Measurements from ENCODE around the gene SDF2L1. TPM values are rescaled to one million over a fixed set of nuclear protein-coding genes. Genes with fewer than 3 reads are reported as not detected.

Gene SDF2L1
- total RNA-seq, 1 donor from 2014 or later: 24.0 TPM

DNA sequence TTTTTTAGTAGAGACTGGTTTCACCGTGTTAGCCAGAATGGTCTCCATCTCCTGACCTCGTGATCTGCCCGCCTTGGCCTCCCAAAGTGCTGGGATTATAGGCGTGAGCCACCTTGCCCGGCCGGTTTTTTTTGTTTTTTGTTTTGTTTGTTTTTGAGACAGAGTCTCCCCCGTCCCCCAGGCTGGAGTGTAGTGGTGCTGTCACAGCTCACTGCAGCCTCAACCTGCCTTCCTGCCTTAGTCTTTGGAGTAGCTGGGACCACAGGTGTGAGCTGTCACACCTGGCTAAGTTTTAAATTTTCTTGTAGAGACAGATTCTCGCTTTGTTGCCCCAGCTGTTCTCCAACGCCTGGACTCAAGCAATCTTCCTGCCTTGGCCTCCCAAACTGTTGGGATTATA is 26.9 kb downstream of the SDF2L1 start:
- Mint-ChIP-seq H3K4me3 (ENCODE audit: unreplicated experiment) (no peak overlapping the region), H3K9me3 (ENCODE audit: unreplicated experiment) (peaks cover 16% of the 10 kb centered on the region), H3K36me3 (ENCODE audit: unreplicated experiment) (peaks cover 6% of the 10 kb centered on the region), H3K27me3 (ENCODE audit: unreplicated experiment) (peaks cover 10% of the 10 kb centered on the region), H3K27ac (ENCODE audit: unreplicated experiment) (no peak overlapping the region), H3K4me1 (ENCODE audit: low read depth, unreplicated experiment) (peaks cover 11% of the 10 kb centered on the region)
- DNase-seq: no peak
- TF ChIP-seq, protein P1, sequence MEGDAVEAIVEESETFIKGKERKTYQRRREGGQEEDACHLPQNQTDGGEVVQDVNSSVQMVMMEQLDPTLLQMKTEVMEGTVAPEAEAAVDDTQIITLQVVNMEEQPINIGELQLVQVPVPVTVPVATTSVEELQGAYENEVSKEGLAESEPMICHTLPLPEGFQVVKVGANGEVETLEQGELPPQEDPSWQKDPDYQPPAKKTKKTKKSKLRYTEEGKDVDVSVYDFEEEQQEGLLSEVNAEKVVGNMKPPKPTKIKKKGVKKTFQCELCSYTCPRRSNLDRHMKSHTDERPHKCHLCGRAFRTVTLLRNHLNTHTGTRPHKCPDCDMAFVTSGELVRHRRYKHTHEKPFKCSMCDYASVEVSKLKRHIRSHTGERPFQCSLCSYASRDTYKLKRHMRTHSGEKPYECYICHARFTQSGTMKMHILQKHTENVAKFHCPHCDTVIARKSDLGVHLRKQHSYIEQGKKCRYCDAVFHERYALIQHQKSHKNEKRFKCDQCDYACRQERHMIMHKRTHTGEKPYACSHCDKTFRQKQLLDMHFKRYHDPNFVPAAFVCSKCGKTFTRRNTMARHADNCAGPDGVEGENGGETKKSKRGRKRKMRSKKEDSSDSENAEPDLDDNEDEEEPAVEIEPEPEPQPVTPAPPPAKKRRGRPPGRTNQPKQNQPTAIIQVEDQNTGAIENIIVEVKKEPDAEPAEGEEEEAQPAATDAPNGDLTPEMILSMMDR (IDR thresholded peaks at IDR 0.05; ENCODE audit: partially characterized antibody, unreplicated experiment): no peak

DNA sequence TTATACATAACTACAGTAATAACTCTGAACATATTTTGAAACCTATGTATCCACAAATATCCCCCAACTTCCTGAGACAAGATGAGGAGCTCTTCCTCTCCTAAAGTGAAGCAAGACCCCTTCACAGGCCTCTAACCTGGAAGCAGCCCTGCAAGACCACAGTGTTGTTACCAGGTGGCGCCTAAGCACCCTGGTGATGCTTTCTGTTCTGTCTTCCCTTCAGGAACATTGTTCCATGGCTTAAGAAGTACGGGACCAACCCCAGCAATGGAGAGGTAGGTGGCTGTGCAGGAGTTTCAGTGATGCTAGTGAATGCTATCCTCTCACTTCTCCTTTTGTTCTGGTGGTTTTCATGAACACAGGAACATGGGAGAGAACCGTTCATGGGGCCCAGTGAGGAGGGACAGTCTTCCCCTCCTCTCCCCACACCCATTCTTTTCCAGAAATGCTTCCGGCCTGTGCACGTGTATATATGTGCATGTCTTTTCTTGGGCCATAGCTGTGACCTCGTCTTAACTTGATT is 30.1 kb downstream of the SDF2L1 start:
- TF ChIP-seq, protein P1 (IDR thresholded peaks at IDR 0.05; ENCODE audit: partially characterized antibody, unreplicated experiment): no peak
- DNase-seq: no peak
- Mint-ChIP-seq H3K27ac (ENCODE audit: unreplicated experiment) (no peak overlapping the region), H3K36me3 (ENCODE audit: unreplicated experiment) (peaks cover 6% of the 10 kb centered on the region), H3K4me3 (ENCODE audit: unreplicated experiment) (no peak overlapping the region), H3K27me3 (ENCODE audit: unreplicated experiment) (peaks cover 8% of the 10 kb centered on the region), H3K4me1 (ENCODE audit: low read depth, unreplicated experiment) (peaks cover 15% of the 10 kb centered on the region), H3K9me3 (ENCODE audit: unreplicated experiment) (peaks cover 10% of the 10 kb centered on the region)

DNA sequence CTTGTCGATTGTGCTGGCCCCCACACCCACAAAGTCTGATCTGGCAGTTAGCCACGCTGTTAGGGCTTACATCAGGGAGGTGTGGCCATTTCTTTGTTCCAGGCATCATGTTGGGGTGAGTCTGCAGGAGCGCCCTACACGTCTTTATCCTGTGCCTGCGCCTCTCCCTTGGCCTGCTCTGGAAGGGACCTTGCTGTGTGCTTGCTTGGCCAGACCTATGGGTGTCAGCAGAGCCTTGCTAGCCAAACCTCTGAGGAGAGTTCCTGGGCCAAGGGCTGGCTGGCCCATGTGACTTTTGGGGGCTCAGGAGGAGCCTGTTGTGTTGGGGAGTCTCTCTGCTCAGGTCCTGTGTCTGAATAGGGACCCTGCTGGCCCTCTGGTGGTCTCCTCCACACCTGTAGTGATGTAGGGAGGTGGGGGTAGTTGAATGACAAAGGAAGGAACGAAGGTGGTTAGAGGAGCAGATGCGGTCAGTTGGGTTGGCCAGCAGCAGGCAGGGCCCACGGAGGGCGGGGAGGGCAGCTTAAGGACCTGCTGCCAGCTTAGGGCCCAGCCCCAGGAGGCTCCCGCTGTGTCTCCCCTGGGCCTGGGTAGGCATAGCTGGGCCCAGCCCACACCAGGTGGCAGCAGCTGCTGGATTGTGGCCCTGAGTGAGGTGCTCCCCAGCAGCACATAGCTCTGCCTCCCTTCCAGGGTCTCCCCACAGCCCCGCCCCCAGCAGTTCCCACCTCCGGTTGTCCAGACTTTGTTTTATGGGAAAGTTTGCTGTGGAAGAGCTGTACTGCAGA is 31.6 kb downstream of the SDF2L1 start:
- Mint-ChIP-seq H3K9me3 (ENCODE audit: unreplicated experiment) (peaks cover 11% of the 10 kb centered on the region), H3K27me3 (ENCODE audit: unreplicated experiment) (peaks cover 10% of the 10 kb centered on the region), H3K4me1 (ENCODE audit: low read depth, unreplicated experiment) (peaks cover 15% of the 10 kb centered on the region), H3K4me3 (ENCODE audit: unreplicated experiment) (no peak overlapping the region), H3K27ac (ENCODE audit: unreplicated experiment) (no peak overlapping the region), H3K36me3 (ENCODE audit: unreplicated experiment) (peaks cover 10% of the 10 kb centered on the region)
- no peak for DNase-seq
- TF ChIP-seq, protein P1 (IDR thresholded peaks at IDR 0.05; ENCODE audit: partially characterized antibody, unreplicated experiment): no peak

DNA sequence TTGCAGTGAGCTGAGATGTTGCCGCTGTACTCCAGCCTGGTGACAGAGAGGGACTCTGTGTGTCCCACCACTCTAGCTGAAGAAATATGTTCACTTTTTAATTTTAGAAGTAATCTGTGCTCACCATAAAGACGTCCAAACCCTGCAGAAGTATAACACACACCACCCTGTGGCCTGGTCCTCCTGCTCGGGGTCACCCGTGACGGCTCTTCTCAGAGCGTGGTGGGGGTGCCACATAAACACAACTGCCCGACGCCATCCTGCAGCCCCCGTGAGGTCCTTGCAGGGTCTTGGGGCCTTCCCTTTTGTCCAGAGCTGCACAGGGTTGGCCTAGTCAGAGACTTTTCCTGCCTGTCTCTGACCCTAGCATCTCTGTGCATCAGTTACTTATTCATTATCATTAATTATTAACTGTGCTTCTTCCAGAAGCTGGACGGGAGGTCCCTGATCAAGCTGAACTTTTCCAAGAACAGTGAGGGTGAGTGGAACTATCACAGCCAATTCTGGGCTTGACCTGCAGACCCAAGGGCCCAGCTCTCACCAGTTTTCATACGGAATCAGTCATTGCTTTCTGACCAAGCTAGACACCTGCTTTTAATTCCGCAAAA is 32.6 kb downstream of the SDF2L1 start:
- Mint-ChIP-seq H3K4me1 (ENCODE audit: low read depth, unreplicated experiment) (peaks cover 15% of the 10 kb centered on the region), H3K27me3 (ENCODE audit: unreplicated experiment) (peaks cover 10% of the 10 kb centered on the region), H3K27ac (ENCODE audit: unreplicated experiment) (no peak overlapping the region), H3K9me3 (ENCODE audit: unreplicated experiment) (peaks cover 11% of the 10 kb centered on the region), H3K4me3 (ENCODE audit: unreplicated experiment) (no peak overlapping the region), H3K36me3 (ENCODE audit: unreplicated experiment) (peaks cover 10% of the 10 kb centered on the region)
- TF ChIP-seq, protein P1 (IDR thresholded peaks at IDR 0.05; ENCODE audit: partially characterized antibody, unreplicated experiment): no peak
- no peak for DNase-seq

All from glutamatergic neuron (in vitro differentiated cells).